Fibroblast of skin of right quadriceps (primary cell): ENCODE measurements around the gene GLE1.
"Not testable (repeated sequence)": the region's sequence is repeated elsewhere in the genome, so short reads cannot be mapped to it uniquely, and the experiment has no call there.

ENCODE experiments used
- DNase-seq: peaks from one replicate; pipeline ENCODE4 v3.0.0-alpha.2; 2013

The GLE1 gene

GRCh38 chr9:128552744-128553440 is 48.4 kb downstream of the GLE1 start:
- DNase-seq = peak; percentile 14

DNA sequence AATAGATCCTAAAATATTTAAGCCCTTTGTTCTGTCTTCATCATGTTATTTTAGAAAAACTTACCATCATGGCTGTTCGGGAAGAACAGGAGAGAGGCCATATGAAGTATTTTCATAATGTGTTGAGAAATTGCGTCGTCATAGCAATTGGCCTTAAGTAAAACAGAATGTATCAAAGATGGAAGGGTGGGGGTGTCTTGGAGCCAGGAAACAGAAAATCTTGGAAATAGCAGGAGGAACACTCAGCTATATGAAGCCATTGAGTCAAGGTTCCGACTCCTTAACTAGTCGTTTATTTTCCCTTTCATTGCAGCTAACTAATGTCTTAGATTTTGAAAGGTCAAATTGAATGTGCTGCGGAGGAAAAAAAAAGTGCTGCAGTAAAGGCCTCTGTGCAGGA is 49.2 kb downstream of the GLE1 start:
- peak; percentile 73 for DNase-seq

DNA sequence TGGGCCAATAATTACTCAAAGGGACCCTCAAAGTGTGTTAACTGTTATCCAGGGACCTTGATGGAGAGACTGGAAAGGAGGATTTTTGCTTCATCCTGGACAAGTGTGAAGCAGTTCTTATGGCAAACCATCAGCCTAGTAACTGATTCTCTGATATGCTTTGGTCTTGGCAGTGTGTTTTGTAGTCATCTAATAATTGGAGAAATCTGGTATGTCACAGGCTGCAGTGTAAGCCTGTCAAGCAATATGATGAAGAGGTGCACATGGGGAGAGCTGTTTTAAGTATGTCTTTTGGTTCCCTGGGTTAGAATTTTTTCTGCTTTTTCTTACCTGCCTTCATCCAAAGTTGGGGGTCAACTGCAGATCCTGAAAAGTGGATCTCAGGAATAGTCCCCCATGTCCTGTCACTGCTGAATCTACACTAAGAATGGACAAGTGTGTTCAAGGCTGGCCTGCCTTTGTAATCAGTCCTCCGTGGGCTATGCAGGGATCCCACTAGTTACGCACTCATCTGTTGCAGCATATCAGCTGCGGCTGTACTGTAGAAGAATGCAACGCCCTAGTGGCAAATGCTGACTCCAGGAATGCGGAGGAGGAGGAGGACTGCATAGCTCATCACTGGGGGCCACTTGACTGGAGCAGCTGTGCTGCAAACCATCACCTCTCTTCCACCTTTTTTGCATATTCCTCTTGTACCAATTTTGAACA is 49.8 kb downstream of the GLE1 start:
- DNase-seq = peak; percentile 89

- peak; percentile 70 for DNase-seq
Measured at GRCh38 chr9:128555180-128555721, 50.7 kb downstream of the GLE1 start.

DNA sequence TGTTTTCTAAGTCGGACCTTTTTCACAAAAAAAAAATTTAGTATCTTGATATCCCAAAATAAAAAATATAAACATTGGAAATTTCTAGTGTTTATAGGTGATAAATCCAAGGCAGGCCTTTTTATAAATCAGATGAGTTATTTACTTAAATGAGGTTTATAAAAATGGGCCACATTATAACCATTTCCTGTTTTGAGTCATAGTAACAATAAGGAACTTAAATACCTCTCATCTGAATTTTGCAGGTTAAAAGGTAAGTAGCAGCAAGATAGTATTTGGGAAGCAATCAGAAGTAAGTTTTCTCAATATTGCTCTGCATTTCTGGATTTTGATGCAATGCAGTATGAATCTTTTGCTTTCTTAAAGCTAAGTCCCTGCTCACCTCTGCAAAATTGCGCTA is 51.8 kb downstream of the GLE1 start:
- DNase-seq = no peak

GRCh38 chr9:128556926-128557634 is 52.6 kb downstream of the GLE1 start:
- no peak for DNase-seq

- peak; percentile 91 for DNase-seq
Measured at GRCh38 chr9:128558431-128559310, 54.2 kb downstream of the GLE1 start.

- no peak for DNase-seq
Measured at GRCh38 chr9:128565578-128565977, 61.1 kb downstream of the GLE1 start.

GRCh38 chr9:128568470-128569078 is 64.1 kb downstream of the GLE1 start:
- no peak for DNase-seq

GRCh38 chr9:128575469-128575868 is 71.0 kb downstream of the GLE1 start:
- no peak for DNase-seq

GRCh38 chr9:128575916-128576315 is 71.4 kb downstream of the GLE1 start:
- no peak for DNase-seq

DNA sequence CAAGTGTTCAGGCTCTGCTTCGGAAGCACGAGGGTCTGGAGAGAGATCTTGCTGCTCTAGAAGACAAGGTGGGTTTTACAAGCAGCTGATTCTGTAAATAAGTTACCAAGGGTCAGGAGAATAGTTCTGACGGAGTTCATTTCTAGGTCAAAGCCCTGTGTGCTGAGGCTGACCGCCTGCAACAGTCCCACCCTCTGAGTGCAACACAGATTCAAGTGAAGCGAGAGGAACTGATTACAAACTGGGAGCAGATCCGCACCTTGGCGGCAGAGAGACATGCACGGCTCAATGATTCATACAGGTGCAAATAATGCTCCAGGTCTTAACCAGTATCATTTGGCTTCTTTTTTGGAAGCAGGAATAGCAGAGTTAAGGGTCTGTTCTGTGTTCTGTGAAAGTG is 72.7 kb downstream of the GLE1 start:
- no peak for DNase-seq

DNA sequence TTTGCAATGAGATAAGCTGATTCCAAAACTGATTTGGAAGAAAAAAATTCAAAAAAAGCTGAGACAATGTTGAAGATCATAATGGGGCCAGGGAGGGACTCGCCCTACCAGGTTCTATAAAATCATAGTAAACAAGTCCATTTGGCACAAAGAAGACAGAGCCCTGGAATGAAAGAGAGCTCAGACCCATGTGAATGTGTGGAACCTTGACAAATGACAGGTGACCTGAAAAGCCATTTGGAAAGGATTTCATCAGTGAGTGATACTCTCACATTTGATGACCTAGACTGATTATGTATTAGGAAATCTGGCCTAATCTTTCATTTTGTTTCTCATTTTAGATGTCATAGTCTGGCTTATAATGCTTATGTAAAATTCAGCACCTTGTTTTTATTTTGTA is 74.7 kb downstream of the GLE1 start:
- DNase-seq = no peak

DNA sequence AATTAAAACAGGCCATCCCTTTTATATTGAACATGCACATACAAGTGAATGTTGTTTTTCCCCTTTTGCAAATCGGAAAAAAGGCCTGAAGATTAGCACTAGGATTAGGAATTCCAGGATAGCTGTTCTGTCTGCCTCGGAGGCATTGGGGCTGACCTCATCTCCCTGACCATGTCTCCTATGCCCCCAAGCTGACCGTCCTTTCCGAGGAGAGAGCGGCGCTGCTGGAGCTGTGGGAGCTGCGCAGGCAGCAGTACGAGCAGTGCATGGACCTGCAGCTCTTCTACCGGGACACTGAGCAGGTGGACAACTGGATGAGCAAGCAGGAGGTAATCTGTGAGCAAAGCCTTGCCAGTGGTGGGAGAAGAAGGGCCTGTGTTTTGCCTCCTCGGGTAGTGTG is 76.2 kb downstream of the GLE1 start:
- no peak for DNase-seq

DNA sequence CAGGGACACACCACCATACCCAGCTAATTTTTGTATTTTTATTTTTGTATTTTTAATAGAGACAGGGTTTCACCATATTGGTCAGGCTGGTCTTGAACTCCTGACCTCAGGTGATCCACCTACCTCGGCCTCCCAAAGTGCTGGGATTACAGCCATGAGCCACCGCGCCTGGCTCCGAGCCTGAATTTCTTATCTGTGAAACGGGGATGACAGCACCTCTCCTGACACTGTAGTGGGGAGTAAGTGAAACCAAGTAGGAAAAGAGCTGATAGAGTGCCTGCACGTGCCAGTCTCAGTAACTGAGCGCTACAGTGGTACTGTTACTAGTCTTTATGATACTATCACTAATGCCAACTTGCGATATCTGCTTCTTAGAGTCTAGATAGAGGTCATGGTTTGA is 80.6 kb downstream of the GLE1 start:
- not testable (repeated sequence) for DNase-seq

DNA sequence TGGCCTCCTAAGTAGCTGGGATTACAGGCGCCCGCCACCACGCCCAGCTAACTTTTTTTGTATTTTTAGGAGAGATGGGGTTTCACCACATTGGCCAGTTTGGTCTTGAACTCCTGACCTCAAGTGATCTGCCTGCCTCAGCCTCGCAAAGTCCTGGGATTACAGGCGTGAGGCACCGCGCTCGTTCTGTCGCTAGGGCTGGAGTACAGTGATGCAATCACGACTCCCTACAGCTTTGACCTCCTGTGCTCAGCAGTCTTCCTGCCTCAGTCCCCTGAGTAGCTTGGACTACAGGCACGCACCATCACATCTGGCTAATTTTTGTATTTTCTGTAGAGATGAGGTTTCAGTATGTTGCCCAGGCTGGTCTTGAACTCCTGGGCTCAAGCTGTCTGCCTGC is 82.4 kb downstream of the GLE1 start:
- DNase-seq = not testable (repeated sequence)

GRCh38 chr9:128587453-128587852 is 82.9 kb downstream of the GLE1 start:
- DNase-seq = no peak

- no peak for DNase-seq
Measured at GRCh38 chr9:128588581-128589233, 84.2 kb downstream of the GLE1 start.
